Central memory CD4-positive, alpha-beta T cell (primary cell): ENCODE measurements around the gene NCSTN.

Experiments used
- DNase-seq: peaks from one replicate; pipeline ENCODE4 v3.0.0; 2022

Gene NCSTN

GRCh38 chr1:160352555-160352954 lies 9.4 kb downstream of the NCSTN start:
- DNase-seq: no peak

GRCh38 chr1:160353223-160353622 lies 10.0 kb downstream of the NCSTN start:
- DNase-seq: no peak

- no peak for DNase-seq
Observed at GRCh38 chr1:160354388-160354985, 11.3 kb downstream of the NCSTN start.

GRCh38 chr1:160357286-160358002 lies 14.3 kb downstream of the NCSTN start:
- no peak for DNase-seq

- no peak for DNase-seq
Observed at GRCh38 chr1:160358073-160358472, 14.9 kb downstream of the NCSTN start.

GRCh38 chr1:160359559-160360226 lies 16.5 kb downstream of the NCSTN start:
- no peak for DNase-seq

- DNase-seq: no peak
Observed at GRCh38 chr1:160360227-160360695, 17.1 kb downstream of the NCSTN start.

GRCh38 chr1:160361199-160361598 lies 18.0 kb downstream of the NCSTN start:
- no peak for DNase-seq

- DNase-seq: no peak
Observed at GRCh38 chr1:160361814-160362167, 18.6 kb downstream of the NCSTN start.

- no peak for DNase-seq
Observed at GRCh38 chr1:160362168-160362957, 19.2 kb downstream of the NCSTN start.

- DNase-seq: no peak
Observed at GRCh38 chr1:160363010-160363409, 19.8 kb downstream of the NCSTN start.

GRCh38 chr1:160363951-160364735 lies 21.0 kb downstream of the NCSTN start:
- no peak for DNase-seq

GRCh38 chr1:160365325-160365724 lies 22.1 kb downstream of the NCSTN start:
- DNase-seq: no peak

GRCh38 chr1:160366731-160367515 lies 23.7 kb downstream of the NCSTN start, which contains the start of gene NHLH1:
NHLH1 (plus strand) TSS chr1:160367071; CDS start chr1:160370732, 3,661 bp downstream.
- DNase-seq: no peak

- no peak for DNase-seq
Observed at GRCh38 chr1:160367516-160367900, 24.3 kb downstream of the NCSTN start.

- no peak for DNase-seq
Observed at GRCh38 chr1:160367934-160368923, 25.0 kb downstream of the NCSTN start.

GRCh38 chr1:160369087-160369486 lies 25.9 kb downstream of the NCSTN start:
- DNase-seq: no peak

GRCh38 chr1:160370561-160371345 lies 27.6 kb downstream of the NCSTN start:
- DNase-seq: no peak

GRCh38 chr1:160371346-160371631 lies 28.1 kb downstream of the NCSTN start:
- no peak for DNase-seq

- no peak for DNase-seq
Observed at GRCh38 chr1:160371756-160372155, 28.6 kb downstream of the NCSTN start.
